ENCODE data around the gene C2orf80. TPM values are rescaled to one million over a fixed set of nuclear protein-coding genes. Genes with fewer than 3 reads are reported as not detected.

Gene C2orf80
- not detected in 5 replicates for total RNA-seq (2022; extraction: Qiagen RNA extraction)

GRCh38 chr2:208189810-208190503 is at the start of gene C2orf80:
TSS of gene C2orf80 (minus strand) at chr2:208190030. CDS start at chr2:208186986, 3,044 bp downstream.

GRCh38 chr2:208163489-208163888 is 26.3 kb downstream of the C2orf80 start, which contains the start of gene CRYGA:
TSS of gene CRYGA (minus strand) at chr2:208163589. CDS start at chr2:208163556, 33 bp downstream.

DNA sequence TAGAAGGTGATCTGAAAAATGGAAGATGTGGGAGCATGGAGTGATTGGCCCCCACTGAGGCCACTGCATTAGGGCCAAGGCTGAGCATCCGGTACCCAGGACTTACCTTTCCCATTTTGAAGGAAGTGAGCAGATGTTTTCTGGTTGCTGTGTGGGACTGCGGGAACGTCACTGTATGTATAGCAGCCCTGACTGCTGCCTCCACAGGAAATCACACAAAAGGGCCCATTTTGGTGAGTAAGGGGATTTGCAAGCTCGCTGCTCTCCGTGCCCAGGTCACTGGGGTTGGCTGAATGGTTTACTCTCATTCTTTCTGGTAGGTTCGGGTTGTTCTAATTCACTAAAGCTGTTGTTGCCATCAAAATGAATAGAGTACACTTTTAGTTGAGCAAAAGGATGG is 43.8 kb downstream of the C2orf80 start, which contains the start of gene CRYGB:
TSS of gene CRYGB (minus strand) at position 153 of the 400 bp plus-strand sequence. CDS start at position 115, 38 bp downstream.

DNA sequence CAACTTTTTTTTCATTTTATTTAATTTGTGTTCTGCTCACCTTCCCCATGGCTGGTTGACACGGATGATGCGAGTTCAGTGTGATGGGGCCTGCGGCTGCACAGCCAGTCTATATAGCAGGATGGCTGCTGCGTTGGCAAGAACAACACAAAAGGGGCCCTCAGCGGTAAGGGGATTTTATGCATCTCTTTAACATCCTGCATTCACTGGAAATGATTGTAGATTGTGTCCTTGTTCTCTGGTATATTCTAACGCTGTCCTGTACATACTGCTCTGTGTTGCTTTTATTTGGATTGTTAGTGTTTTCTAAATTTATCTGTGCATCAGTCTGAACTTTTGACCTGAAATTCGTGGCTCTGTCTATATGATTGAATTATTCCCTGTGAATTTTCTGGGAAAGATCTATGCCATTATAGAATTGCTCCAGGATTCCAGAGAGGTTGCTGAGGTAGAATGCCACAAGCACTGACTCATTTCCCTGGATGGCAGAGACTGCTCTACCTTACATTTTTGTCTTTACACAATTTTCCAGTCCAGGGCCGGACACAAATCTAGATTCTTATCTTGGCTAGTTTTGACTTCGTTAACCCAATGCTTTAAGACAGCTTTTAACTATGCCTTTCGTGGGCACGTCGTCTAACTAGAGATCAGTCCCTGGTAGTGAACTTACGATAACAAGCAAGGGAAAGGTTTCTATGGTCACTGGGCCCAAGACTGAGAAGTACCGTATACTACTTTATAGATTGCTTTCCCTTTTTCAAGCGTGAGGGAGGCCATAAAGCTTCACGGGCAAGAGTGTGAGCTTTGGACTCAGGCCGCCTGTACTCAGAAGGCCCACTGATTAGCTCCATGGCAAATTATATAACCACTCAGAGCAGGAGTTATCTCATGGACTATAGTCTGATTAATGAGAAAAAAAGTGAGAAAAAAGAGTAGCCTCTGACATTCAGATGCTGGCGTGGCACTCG is 59.8 kb downstream of the C2orf80 start, which contains the start of gene CRYGC:
TSS of gene CRYGC (minus strand) at position 85 of the 968 bp plus-strand sequence. CDS start at position 49, 36 bp downstream.

GRCh38 chr2:208124013-208124715 is 65.7 kb downstream of the C2orf80 start, which contains the start of gene CRYGD:
TSS of gene CRYGD (minus strand) at chr2:208124524. CDS start at chr2:208124473, 51 bp downstream.

Other genes starting within 250 kb of the C2orf80 start
- 2.0 to 2.9 TPM (median 2.2 TPM) in 5 replicates for gene PLEKHM3, start 164.5 kb downstream of the C2orf80 start, total RNA-seq (2022; extraction: Qiagen RNA extraction)
- gene CRYGD, start 65.5 kb downstream of the C2orf80 start, total RNA-seq (2022; extraction: Qiagen RNA extraction), result not detected in 5 replicates
- gene CRYGC, start 60.2 kb downstream of the C2orf80 start, total RNA-seq (2022; extraction: Qiagen RNA extraction), result not detected in 5 replicates
- not detected in 5 replicates for gene CRYGB, start 43.9 kb downstream of the C2orf80 start, total RNA-seq (2022; extraction: Qiagen RNA extraction)
- gene CRYGA, start 26.4 kb downstream of the C2orf80 start, total RNA-seq (2022; extraction: Qiagen RNA extraction), result not detected in 5 replicates
- gene IDH1, start 65.0 kb upstream of the C2orf80 start, total RNA-seq (2022; extraction: Qiagen RNA extraction), result 73.0 to 94.9 TPM (median 81.4 TPM) in 5 replicates
- gene PIKFYVE, start 76.2 kb upstream of the C2orf80 start, total RNA-seq (2022; extraction: Qiagen RNA extraction), result 4.2 to 8.0 TPM (median 6.3 TPM) in 5 replicates
- gene PTH2R, start 216.8 kb upstream of the C2orf80 start, total RNA-seq (2022; extraction: Qiagen RNA extraction), result not detected in 5 replicates

All from A549 treated with Hydrocortisone at 1 μM for 4 hours (cell line).